ENCODE data around the gene CHMP6.

GRCh38 chr17:81043725-81044427 is 52.2 kb downstream of the CHMP6 start:
- TF ChIP-seq CTCF (conservative IDR thresholded peaks at IDR 0.05; ENCODE audit: low read length) = no peak
- TF ChIP-seq EZH2phosphoT487 (IDR thresholded peaks at IDR 0.05; ENCODE audit: borderline replicate concordance) = no peak
